OCI-LY7 (cell line): Measurements from ENCODE around the gene ADAMTSL3. TPM values are rescaled to one million over a fixed set of nuclear protein-coding genes. Genes with fewer than 3 reads are reported as not detected.

Source experiments
- BruUV-seq: library from RNA; stranded (reverse); fragments of 400-500 nt; replicated peaks from 2 replicates; lab custom pipeline; 2021; lab: Mats Ljungman, UMichigan
- CTCF ChIA-PET: fragments of 300-600 bp; sonication (Branson Sonifier 250); formaldehyde crosslinking; loops from one replicate; lab custom pipeline; 2022; ENCODE audit warnings: antibody characterized with exemption; ENCODE audit not compliant: unreplicated experiment; lab: Charles Lee
- POLR2A ChIA-PET: fragments of 300-600 bp; sonication (Branson Sonifier 250); formaldehyde crosslinking; loops from one replicate; lab custom pipeline; 2022; ENCODE audit warnings: antibody characterized with exemption; lab: Charles Lee
- DNase-seq: peaks from one replicate; pipeline ENCODE4 v3.0.0-alpha.2; 2015; ENCODE audit warnings: low spot score
- H2AFZ ChIP-seq: fragments of 200-600 bp; sonication (generic), shearing (Covaris generic); 2 replicates; pipeline ENCODE4 v1.6.1; 2014; ENCODE audit warnings: mild to moderate bottlenecking, antibody characterized with exemption, low read length, moderate library complexity
- H3K27ac ChIP-seq: fragments of 200-600 bp; sonication (generic); 2 replicates; pipeline ENCODE4 v1.5.1; 2014; ENCODE audit warnings: mixed run types, low read depth, mild to moderate bottlenecking, moderate library complexity, low read length, inconsistent platforms; ENCODE audit not compliant: poor library complexity, severe bottlenecking
- H3K36me3 ChIP-seq: fragments of 200-600 bp; sonication (generic); 2 replicates; pipeline ENCODE4 v1.6.1; 2014; ENCODE audit warnings: mild to moderate bottlenecking, antibody characterized with exemption, low read length, moderate library complexity, mixed read lengths; ENCODE audit not compliant: insufficient read depth
- H3K4me1 ChIP-seq: fragments of 200-600 bp; sonication (generic); 2 replicates; pipeline ENCODE4 v1.5.1; 2014; ENCODE audit warnings: mild to moderate bottlenecking, low read length; ENCODE audit not compliant: insufficient read depth, poor library complexity, severe bottlenecking
- H3K4me2 ChIP-seq: fragments of 200-600 bp; sonication (generic); 2 replicates; pipeline ENCODE4 v1.6.1; 2014; ENCODE audit warnings: mild to moderate bottlenecking, low read length
- H3K4me3 ChIP-seq: fragments of 200-600 bp; sonication (generic); 2 replicates; pipeline ENCODE4 v1.5.1; 2014; ENCODE audit warnings: mild to moderate bottlenecking, low read depth, low read length; ENCODE audit not compliant: poor library complexity, severe bottlenecking
- H3K79me2 ChIP-seq: fragments of 200-600 bp; sonication (generic); 2 replicates; pipeline ENCODE4 v1.6.1; 2016; ENCODE audit warnings: low read depth, mild to moderate bottlenecking, low read length, moderate library complexity, mixed read lengths; ENCODE audit not compliant: insufficient read depth
- H3K9me2 ChIP-seq: fragments of 200-600 bp; sonication (generic); 2 replicates; pipeline ENCODE4 v1.6.1; 2016; ENCODE audit warnings: mild to moderate bottlenecking, low read length, mixed read lengths; ENCODE audit not compliant: insufficient read depth
- H3K9me3 ChIP-seq: fragments of 200-600 bp; sonication (generic); 2 replicates; pipeline ENCODE4 v1.6.1; 2014; ENCODE audit warnings: mild to moderate bottlenecking, mixed run types, low read length, mixed read lengths
- H4K20me1 ChIP-seq: fragments of 200-600 bp; sonication (generic); 2 replicates; pipeline ENCODE4 v1.6.1; 2014; ENCODE audit warnings: mild to moderate bottlenecking, antibody characterized with exemption, low read length, moderate library complexity, mixed read lengths; ENCODE audit not compliant: insufficient read depth
- EZH2phosphoT487 ChIP-seq: fragments of 200-600 bp; sonication (generic); IDR thresholded peaks from 2 replicates; pipeline ENCODE4 v1.6.1; 2018; ENCODE audit warnings: low read depth, borderline replicate concordance, mild to moderate bottlenecking, mixed run types, antibody characterized with exemption, low read length, moderate library complexity, mixed read lengths
- intact Hi-C: fragments of 100-400 bp; cut with micrococcal nuclease; formaldehyde crosslinking; loops from one replicate; pipeline ENCODE4 v1.10.0; 2022; ENCODE audit not compliant: unreplicated experiment
- total RNA-seq, 2 experiments: library from RNA; depleted of rRNA in 1 of 2; stranded (reverse); fragments of >200 nt in 1 of 2; shearing (Covaris generic) in 1 of 2; gene quantifications; 2 replicates each; pipeline ENCODE4 v1.2.3, GENCODE V29; 2014 to 2022
- TF ChIP-seq, protein P1 (sequence below): fragments of 200-600 bp; sonication (generic); conservative IDR thresholded peaks from 2 replicates; pipeline ENCODE4 v1.5.1; 2014; ENCODE audit warnings: mild to moderate bottlenecking, antibody characterized with exemption, low read length, moderate library complexity, mixed read lengths

Gene ADAMTSL3
- total RNA-seq, 2 experiments from 2014 or later = not detected

DNA sequence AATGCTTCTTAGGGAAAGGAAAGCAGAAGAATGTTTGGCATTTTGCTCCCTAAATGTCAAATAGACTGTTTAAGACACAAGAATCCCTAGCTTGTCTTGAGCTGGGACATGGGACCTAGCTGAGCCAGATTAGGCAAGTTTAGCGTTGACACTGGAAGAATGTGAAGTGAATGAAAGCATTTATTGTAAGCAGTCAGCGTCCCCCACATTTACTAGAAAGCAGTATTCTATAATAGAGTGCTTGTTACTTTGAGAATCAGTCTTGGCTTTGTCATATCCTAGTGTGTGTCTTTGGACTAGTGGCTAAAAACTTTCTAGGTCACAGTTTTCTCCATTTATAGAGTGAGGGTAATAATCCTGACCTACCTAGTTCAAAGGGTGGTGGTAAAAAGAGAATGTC, 161.6 kb downstream of the ADAMTSL3 start:
- BruUV-seq = no TSS peak
- POLR2A ChIA-PET = no interaction called here
- no peaks in the 10 kb centered on the region for H3K36me3 ChIP-seq
- H3K4me2 ChIP-seq = no peak overlapping the region
- no peak for DNase-seq
- TF ChIP-seq EZH2phosphoT487 = no peak
- TF ChIP-seq, protein P1, sequence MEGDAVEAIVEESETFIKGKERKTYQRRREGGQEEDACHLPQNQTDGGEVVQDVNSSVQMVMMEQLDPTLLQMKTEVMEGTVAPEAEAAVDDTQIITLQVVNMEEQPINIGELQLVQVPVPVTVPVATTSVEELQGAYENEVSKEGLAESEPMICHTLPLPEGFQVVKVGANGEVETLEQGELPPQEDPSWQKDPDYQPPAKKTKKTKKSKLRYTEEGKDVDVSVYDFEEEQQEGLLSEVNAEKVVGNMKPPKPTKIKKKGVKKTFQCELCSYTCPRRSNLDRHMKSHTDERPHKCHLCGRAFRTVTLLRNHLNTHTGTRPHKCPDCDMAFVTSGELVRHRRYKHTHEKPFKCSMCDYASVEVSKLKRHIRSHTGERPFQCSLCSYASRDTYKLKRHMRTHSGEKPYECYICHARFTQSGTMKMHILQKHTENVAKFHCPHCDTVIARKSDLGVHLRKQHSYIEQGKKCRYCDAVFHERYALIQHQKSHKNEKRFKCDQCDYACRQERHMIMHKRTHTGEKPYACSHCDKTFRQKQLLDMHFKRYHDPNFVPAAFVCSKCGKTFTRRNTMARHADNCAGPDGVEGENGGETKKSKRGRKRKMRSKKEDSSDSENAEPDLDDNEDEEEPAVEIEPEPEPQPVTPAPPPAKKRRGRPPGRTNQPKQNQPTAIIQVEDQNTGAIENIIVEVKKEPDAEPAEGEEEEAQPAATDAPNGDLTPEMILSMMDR = no peak
- CTCF ChIA-PET = no interaction called here
- H3K9me2 ChIP-seq = no peaks in the 10 kb centered on the region
- H3K4me1 ChIP-seq = no peaks in the 10 kb centered on the region
- H3K79me2 ChIP-seq = no peaks in the 10 kb centered on the region
- no peaks in the 10 kb centered on the region for H4K20me1 ChIP-seq
- intact Hi-C loops = no loop called here
- no peak overlapping the region for H3K27ac ChIP-seq
- H3K9me3 ChIP-seq = no peaks in the 10 kb centered on the region
- H2AFZ ChIP-seq = no peak overlapping the region
- H3K4me3 ChIP-seq = no peak overlapping the region

DNA sequence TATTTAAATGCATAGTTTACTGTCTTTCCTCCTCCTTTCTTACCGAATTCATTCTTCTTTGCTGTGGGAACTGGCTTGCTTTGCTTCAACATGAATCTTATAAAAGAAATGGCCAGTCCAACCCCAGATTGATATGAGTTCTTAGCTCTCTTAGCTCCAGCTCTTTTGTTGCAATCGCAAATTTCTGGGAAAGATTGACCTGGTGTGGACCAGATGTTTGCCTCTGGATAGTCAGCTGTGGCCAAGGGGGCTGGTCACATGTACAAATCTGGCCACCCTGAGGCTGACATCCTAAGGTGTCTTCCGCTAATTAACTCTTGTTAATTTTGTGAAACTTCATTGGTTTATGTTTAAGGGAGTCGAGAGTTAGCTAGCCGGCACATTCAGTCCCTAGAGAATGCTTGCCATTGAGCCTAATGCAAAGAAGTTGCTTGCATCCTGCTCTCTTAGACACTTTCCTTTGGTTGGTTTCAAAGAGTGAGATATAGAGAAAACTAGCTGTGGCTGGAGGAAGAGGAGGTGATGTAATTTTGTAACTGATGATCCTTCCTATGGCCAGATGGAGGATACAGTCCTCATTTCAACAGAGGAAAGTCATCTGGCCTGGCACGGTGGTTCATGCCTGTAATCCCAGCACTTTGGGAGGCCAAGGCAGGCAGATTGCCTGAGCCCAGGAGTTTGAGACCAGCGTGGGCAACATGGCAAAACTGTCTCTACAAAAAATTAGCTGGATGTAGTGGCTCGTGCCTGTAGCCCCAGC, 162.4 kb downstream of the ADAMTSL3 start:
- H3K79me2 ChIP-seq = no peaks in the 10 kb centered on the region
- no peaks in the 10 kb centered on the region for H3K4me1 ChIP-seq
- CTCF ChIA-PET = no interaction called here
- no peak overlapping the region for H3K4me3 ChIP-seq
- no TSS peak for BruUV-seq
- H2AFZ ChIP-seq = no peak overlapping the region
- POLR2A ChIA-PET = interaction anchor here (0.9 kb wide), 1 partner anchor 75 kb away, joined by 3 read pairs; no protein-coding TSS in a partner anchor
- H3K4me2 ChIP-seq = no peak overlapping the region
- no peak overlapping the region for H3K27ac ChIP-seq
- H4K20me1 ChIP-seq = no peaks in the 10 kb centered on the region
- no peak for TF ChIP-seq EZH2phosphoT487
- TF ChIP-seq, protein P1 = no peak
- no peaks in the 10 kb centered on the region for H3K36me3 ChIP-seq
- no peak for DNase-seq
- no peaks in the 10 kb centered on the region for H3K9me3 ChIP-seq
- H3K9me2 ChIP-seq = no peaks in the 10 kb centered on the region
- intact Hi-C loops = no loop called here

DNA sequence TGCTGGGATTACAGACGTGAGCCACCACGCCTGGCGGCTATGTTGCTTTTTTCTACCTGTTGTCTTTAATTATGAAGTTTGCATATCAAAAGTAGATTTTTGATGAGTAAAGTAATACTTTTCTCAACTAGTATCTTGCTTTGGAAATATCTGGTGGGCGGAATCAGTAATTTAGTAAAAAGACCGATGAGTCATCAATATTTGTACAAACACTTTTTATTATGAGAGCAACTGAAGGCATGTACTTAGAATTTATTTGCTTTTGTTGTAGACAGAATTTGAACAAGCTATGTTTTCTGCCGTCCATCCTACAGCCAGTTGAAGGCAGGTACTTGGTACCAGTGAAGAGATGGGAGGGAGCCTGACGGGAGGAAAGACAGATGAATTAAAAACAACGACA, 164.7 kb downstream of the ADAMTSL3 start:
- no peak overlapping the region for H3K4me3 ChIP-seq
- H4K20me1 ChIP-seq = no peaks in the 10 kb centered on the region
- no peaks in the 10 kb centered on the region for H3K79me2 ChIP-seq
- no peaks in the 10 kb centered on the region for H3K9me2 ChIP-seq
- no peaks in the 10 kb centered on the region for H3K36me3 ChIP-seq
- H3K9me3 ChIP-seq = no peaks in the 10 kb centered on the region
- no peaks in the 10 kb centered on the region for H3K4me1 ChIP-seq
- no peak for TF ChIP-seq EZH2phosphoT487
- TF ChIP-seq, protein P1 = no peak
- ChIA-PET POLR2A (no interaction called here), CTCF (no interaction called here)
- no TSS peak for BruUV-seq
- DNase-seq = no peak
- H3K27ac ChIP-seq = no peak overlapping the region
- H2AFZ ChIP-seq = no peak overlapping the region
- intact Hi-C loops = no loop called here
- no peak overlapping the region for H3K4me2 ChIP-seq
